Thoracic aorta (tissue), 2 donors: Measurements from ENCODE around the gene LMNTD2. TPM values are rescaled to one million over a fixed set of nuclear protein-coding genes. Genes with fewer than 3 reads are reported as not detected.

Experiments used
- ATAC-seq: fragments of 150-250 bp; one replicate; pipeline ENCODE4 v1.8.0; 2017; ENCODE audit warnings: low read depth; ENCODE audit not compliant: insufficient number of reproducible peaks, low FRiP score
- DNase-seq: peaks from one replicate; pipeline ENCODE4 v3.0.0-alpha.2; 2020; ENCODE audit warnings: low spot score
- H3K27ac ChIP-seq, 2 donors: fragments of 200-600 bp; sonication (generic); 1 replicate in 1 of 2; 2 replicates in 1 of 2; pipeline ENCODE4 v1.5.1; 2016; ENCODE audit warnings: mild to moderate bottlenecking in 2 of 2, moderate library complexity in 2 of 2
- H3K27me3 ChIP-seq: fragments of 200-600 bp; sonication (generic); replicated peaks from 2 replicates; pipeline ENCODE4 v1.6.0; 2016; ENCODE audit warnings: mild to moderate bottlenecking; ENCODE audit not compliant: insufficient read depth
- H3K36me3 ChIP-seq: fragments of 200-600 bp; sonication (generic); one replicate; pipeline ENCODE4 v1.5.1; 2016
- H3K4me1 ChIP-seq, 2 donors: fragments of 200-600 bp; sonication (generic); 1 replicate in 1 of 2; 2 replicates in 1 of 2; pipeline versions ENCODE4 v1.5.1 to v1.6.0; 2016; ENCODE audit warnings: low read depth in 2 of 2, mild to moderate bottlenecking in 1 of 2; ENCODE audit not compliant: control insufficient read depth in 1 of 2
- H3K4me3 ChIP-seq: fragments of 200-600 bp; sonication (generic); 2 replicates; pipeline ENCODE4 v1.5.1; 2016; ENCODE audit warnings: mild to moderate bottlenecking
- H3K9me3 ChIP-seq: fragments of 200-600 bp; sonication (generic); 2 replicates; pipeline ENCODE4 v1.5.1; 2016
- CTCF ChIP-seq: fragments of 200-600 bp; sonication (generic); IDR thresholded peaks from one replicate; pipeline ENCODE4 v1.5.1; 2019; ENCODE audit warnings: antibody characterized with exemption
- total RNA-seq, 2 donors: library from RNA; depleted of rRNA; stranded (reverse); fragments of >200 nt; gene quantifications; one replicate each; pipeline versions ENCODE4 v1.1.0 to v1.2.3, GENCODE V29; 2016

The LMNTD2 gene
- total RNA-seq, 2 donors from 2014 or later = 1.1 to 2.7 TPM

- Histone ChIP-seq H3K36me3 (peaks cover 70% of the 10 kb centered on the region), H3K27me3 (no peaks in the 10 kb centered on the region), H3K4me1 (no peaks in the 10 kb centered on the region), H3K27ac (no peak overlapping the region), H3K9me3 (no peaks in the 10 kb centered on the region), H3K4me3 (no peak overlapping the region)
- no peak for TF ChIP-seq CTCF
- DNase-seq = no peak
- ATAC-seq = no peak
These were observed 37.6 kb upstream of the LMNTD2 start for GRCh38 chr11:598005-598680.

GRCh38 chr11:597166-597725, 36.7 kb upstream of the LMNTD2 start:
- Histone ChIP-seq H3K27me3 (no peaks in the 10 kb centered on the region), H3K4me1 (no peaks in the 10 kb centered on the region), H3K27ac (no peak overlapping the region), H3K36me3 (peaks cover 76% of the 10 kb centered on the region), H3K9me3 (no peaks in the 10 kb centered on the region), H3K4me3 (no peak overlapping the region)
- no peak for TF ChIP-seq CTCF
- ATAC-seq (no peak), DNase-seq (no peak)

- H3K4me1 ChIP-seq = no peaks in the 10 kb centered on the region
- no peak overlapping the region for H3K4me3 ChIP-seq
- no peak for ATAC-seq
- DNase-seq = no peak
- TF ChIP-seq CTCF = no peak
- H3K9me3 ChIP-seq = no peaks in the 10 kb centered on the region
- H3K27me3 ChIP-seq = no peaks in the 10 kb centered on the region
- H3K36me3 ChIP-seq = peaks cover 73% of the 10 kb centered on the region
- no peak overlapping the region for H3K27ac ChIP-seq
These were observed 35.8 kb upstream of the LMNTD2 start for GRCh38 chr11:596374-596773.

GRCh38 chr11:595400-595799, 34.9 kb upstream of the LMNTD2 start:
- peaks cover 74% of the 10 kb centered on the region for H3K36me3 ChIP-seq
- H3K27me3 ChIP-seq = no peaks in the 10 kb centered on the region
- no peaks in the 10 kb centered on the region for H3K4me1 ChIP-seq
- TF ChIP-seq CTCF = no peak
- H3K27ac ChIP-seq = no peak overlapping the region
- H3K9me3 ChIP-seq = no peaks in the 10 kb centered on the region
- no peak for DNase-seq
- H3K4me3 ChIP-seq = no peak overlapping the region
- ATAC-seq = no peak

- H3K9me3 ChIP-seq = no peaks in the 10 kb centered on the region
- H3K36me3 ChIP-seq = peaks cover 81% of the 10 kb centered on the region
- no peak for ATAC-seq
- TF ChIP-seq CTCF = no peak
- no peaks in the 10 kb centered on the region for H3K4me1 ChIP-seq
- DNase-seq = no peak
- no peak overlapping the region for H3K4me3 ChIP-seq
- no peaks in the 10 kb centered on the region for H3K27me3 ChIP-seq
- H3K27ac ChIP-seq = no peak overlapping the region
These were observed 32.8 kb upstream of the LMNTD2 start for GRCh38 chr11:593347-593746.
